ENCODE results near the gene PFAS. TPM values are rescaled to one million over a fixed set of nuclear protein-coding genes. Genes with fewer than 3 reads are reported as not detected.
"Not testable (repeated sequence)": the region's sequence is repeated elsewhere in the genome, so short reads cannot be mapped to it uniquely, and the experiment has no call there.

PFAS gene
- polyA plus RNA-seq (ENCODE audit: insufficient read length in 3 of 3) = 10 to 100 TPM; 40.4 to 60.0 (median 48.9) TPM
- long read RNA-seq, donor 1, full-length matches to known transcripts = 2 of 7 reads
- long read RNA-seq, donor 1, partial matches to known transcripts = 5 of 7 reads
- long read RNA-seq, donor 1, other reads (novel, unspliced or antisense) = 0 of 7 reads
- long read RNA-seq, donor 2, full-length matches to known transcripts = 5 of 22 reads
- long read RNA-seq, donor 2, partial matches to known transcripts = 17 of 22 reads
- long read RNA-seq, donor 2, other reads (novel, unspliced or antisense) = 0 of 22 reads
- long read RNA-seq, donor 3 = 0 reads
- long read RNA-seq, donor 4 = 0 reads
- long read RNA-seq, donor 5 = 0 reads
- long read RNA-seq, donor 6, full-length matches to known transcripts = 1 of 19 reads
- long read RNA-seq, donor 6, partial matches to known transcripts = 18 of 19 reads
- long read RNA-seq, donor 6, other reads (novel, unspliced or antisense) = 0 of 19 reads
- long read RNA-seq, donor 7, full-length matches to known transcripts = 2 of 2 reads
- long read RNA-seq, donor 7, partial matches to known transcripts = 0 of 2 reads
- long read RNA-seq, donor 7, other reads (novel, unspliced or antisense) = 0 of 2 reads
- long read RNA-seq, donor 8 = 0 reads
- long read RNA-seq, donor 9, full-length matches to known transcripts = 1 of 1 reads
- long read RNA-seq, donor 9, partial matches to known transcripts = 0 of 1 reads
- long read RNA-seq, donor 9, other reads (novel, unspliced or antisense) = 0 of 1 reads
- long read RNA-seq, donor 10, partial matches to known transcripts = 7 of 7 reads
- long read RNA-seq, donor 10, other reads (novel, unspliced or antisense) = 0 of 7 reads
- long read RNA-seq, donor 11, partial matches to known transcripts = 5 of 5 reads
- long read RNA-seq, donor 11, other reads (novel, unspliced or antisense) = 0 of 5 reads
- long read RNA-seq, donor 12, full-length matches to known transcripts = 3 of 10 reads
- long read RNA-seq, donor 12, partial matches to known transcripts = 7 of 10 reads
- long read RNA-seq, donor 12, other reads (novel, unspliced or antisense) = 0 of 10 reads
- long read RNA-seq, donor 13 = 0 reads
- long read RNA-seq, donor 14 = 0 reads
- long read RNA-seq, donor 15 = 0 reads
- long read RNA-seq, donor 16, full-length matches to known transcripts = 1 of 1 reads
- long read RNA-seq, donor 16, partial matches to known transcripts = 0 of 1 reads
- long read RNA-seq, donor 16, other reads (novel, unspliced or antisense) = 0 of 1 reads

- peak; percentile 94 for DNase-seq
Observed at GRCh38 chr17:8248751-8249607, at the start of gene PFAS. Gene PFAS (plus strand): TSS chr17:8249289. CDS start chr17:8253938, 4,649 bp downstream.

DNA sequence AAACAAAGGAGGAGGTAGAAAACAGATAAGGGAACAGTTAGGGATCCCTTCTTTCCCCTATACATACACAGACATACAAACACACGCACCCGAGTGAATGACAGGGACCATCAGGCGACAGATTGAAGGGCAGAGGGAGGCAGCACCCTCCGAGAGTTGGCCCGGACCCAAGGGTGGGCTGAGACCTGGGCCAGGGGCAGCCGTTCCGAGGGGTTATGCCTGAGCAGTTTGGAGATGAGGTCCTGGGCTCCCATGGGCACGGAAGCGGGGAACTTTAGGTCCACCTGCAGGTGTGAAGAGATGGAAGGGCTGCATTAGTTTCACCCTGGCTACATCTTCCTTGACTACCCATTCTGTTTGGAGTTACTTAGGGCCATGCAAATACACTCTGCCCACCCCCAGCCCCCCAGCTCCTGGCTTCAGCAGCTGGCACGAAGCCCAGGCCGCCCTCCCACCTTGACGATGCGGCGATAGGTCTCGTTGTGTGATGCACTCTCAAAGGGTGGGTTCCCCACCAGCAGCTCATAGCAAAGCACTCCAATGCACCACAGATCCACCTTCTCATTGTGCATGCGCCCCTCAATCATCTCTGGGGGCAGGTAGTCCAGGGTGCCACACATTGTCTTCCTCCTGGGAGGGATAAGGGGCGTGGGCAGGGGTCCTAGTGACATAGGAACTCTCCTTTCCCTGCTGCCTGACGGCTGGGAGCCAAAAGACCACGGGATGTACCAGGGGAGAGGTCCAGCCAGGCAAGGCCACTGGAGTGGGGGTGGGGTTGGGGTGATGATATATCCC is 44.1 kb upstream of the PFAS start:
- no peak for DNase-seq

DNA sequence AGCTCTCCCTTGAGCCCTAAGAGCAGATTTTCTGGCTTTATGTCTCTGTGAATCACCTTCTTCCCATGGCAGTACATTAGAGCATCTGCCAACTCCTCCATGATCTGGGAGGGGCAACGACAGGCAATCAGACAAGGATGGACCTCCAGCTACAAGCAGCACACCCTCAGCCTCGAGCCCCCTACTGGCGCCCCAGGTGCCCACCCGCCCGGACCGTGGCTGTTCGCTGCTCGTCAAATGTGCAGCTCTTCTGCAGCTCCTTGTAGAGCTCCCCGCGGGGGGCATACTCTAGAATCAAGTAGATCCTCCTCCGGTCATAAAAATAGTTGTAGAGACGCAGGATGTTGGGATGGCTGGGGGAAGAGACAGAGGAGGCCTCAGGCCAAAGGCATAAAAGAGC is 42.6 kb upstream of the PFAS start:
- no peak for DNase-seq

GRCh38 chr17:8209907-8210760 is 39.0 kb upstream of the PFAS start, which contains the start of gene AURKB:
Gene AURKB (minus strand): TSS chr17:8210575. CDS start chr17:8210224, 351 bp downstream.
- peak; percentile 98 for DNase-seq

DNA sequence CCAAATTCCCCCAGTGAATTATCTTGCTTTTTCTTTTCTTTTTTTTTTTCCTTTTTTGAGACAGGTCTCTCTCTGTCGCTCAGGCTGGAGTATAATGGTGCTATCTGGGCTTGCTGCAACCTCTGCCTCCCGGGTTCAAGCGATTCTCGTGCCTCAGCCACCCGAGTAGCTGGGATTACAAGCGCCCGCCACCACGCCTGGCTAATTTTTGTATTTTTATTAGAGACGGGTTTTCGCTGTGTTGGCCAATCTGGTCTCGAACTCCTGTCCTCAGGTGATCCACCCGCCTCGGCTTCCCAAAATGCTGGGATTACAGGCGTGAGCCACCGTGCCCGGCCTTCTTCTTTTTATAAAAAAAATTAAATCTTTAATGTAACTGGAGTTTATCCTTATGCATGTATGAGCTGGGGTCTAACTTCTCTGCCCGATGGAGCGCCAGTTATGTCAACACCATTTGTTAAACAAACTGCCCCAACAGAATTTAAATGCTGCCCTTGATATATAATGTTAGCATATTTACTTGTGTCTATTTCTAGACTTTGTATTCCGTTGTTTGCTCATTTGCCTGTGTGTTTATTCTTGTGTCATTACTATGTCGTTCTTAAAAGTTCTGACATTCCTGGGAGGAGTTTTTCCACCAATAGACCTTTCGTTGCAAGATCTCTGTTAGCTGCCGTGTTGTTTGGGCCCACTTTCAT is 38.2 kb upstream of the PFAS start:
- no peak for DNase-seq

GRCh38 chr17:8212312-8213180 is 36.5 kb upstream of the PFAS start:
- DNase-seq = no peak

- not testable (repeated sequence) for DNase-seq
Observed at GRCh38 chr17:8214000-8214399, 35.1 kb upstream of the PFAS start.

GRCh38 chr17:8220783-8221662 is 28.1 kb upstream of the PFAS start:
- peak; percentile 95 for DNase-seq

- DNase-seq = peak; percentile 93
Observed at GRCh38 chr17:8221663-8222379, 27.3 kb upstream of the PFAS start.

GRCh38 chr17:8222380-8222629 is 26.8 kb upstream of the PFAS start:
- no peak for DNase-seq

DNA sequence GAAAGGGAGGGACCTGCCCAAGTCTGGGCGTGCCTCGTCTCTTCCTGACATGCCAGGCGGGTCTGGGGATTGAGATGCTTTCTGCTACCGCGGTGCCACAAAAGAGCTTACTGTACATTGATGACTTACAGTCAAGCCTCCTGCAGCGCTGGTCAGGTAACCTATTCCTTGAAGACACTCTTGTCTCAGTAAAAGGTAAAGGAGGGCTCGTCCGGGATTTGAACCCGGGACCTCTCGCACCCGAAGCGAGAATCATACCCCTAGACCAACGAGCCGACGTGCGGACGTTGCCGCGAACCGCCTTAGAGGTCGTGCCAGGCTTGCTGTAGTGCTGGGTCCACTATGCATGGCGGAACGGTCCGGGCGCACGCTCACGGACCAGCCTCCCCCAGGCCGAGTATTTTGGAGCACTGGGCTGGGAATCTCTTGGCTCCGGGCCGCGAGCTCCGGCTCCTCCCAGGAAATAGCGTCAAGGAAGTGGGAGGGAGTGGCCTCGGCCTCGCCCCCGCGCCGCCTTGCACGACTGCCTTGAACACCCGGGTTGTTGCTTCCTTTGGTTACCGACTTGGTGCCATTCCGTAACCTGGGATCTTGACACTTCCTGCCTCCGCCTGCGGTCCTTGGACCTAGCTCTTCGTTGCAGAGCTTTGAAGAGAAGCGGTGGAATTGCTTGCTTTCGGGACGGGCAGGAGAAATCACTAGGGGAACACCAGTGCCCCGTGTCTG is 26.3 kb upstream of the PFAS start:
- peak; percentile 93 for DNase-seq

- peak; percentile 55 for DNase-seq
Observed at GRCh38 chr17:8223356-8224126, 25.5 kb upstream of the PFAS start.

DNA sequence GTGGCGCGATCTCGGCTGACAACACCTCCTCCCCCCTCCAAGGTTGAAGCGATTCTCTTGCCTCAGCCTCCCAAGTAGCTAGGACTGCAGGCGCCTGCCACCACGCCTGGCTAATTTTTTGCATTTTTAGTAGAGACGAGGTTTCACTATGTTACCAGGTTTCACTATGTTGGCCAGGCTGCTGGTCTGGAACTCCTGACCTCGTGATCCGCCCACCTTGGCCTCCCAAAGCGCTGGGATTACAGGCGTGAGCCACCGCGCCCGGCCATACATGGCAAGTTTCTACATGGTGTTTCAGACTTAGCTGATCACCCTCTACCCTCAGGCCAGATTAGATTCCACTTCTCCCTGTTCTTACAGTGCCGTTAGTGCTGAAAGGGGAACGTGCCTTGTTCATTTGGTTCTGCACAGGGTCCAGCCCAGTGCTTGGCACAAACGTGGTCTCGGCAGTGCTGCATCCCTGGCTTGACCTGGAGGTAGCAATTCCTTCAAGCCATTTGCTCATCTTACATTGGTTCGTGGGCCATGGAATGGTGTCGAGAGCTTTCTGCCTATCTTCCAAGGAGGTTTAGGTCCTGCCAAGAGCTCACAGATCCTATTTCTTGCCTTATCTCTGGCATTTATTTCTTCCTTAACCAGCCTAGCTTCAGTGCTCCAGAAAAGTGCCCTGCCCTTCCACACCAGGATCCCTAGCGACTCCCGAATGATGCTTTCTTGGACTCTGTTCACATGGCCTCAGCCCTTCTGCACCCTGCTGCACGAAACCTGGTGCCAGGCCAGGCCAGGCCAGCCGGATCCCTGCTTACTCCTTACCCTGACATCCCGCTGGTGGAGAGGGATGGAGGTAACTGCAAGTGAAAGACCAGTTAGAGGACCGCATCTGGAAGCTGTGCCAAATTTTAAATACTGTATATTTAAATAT is 23.9 kb upstream of the PFAS start:
- DNase-seq = no peak
